SHP77 treated with DMSO at 0.1 percent for 48 hours (cell line): ENCODE data around the gene GP9.
"Not testable (repeated sequence)": the region's sequence is repeated elsewhere in the genome, so short reads cannot be mapped to it uniquely, and the experiment has no call there.

Experiments used
- DNase-seq: peaks from one replicate; lab custom pipeline; 2025; lab: John Stamatoyannopoulos, UW

GP9 gene

DNA sequence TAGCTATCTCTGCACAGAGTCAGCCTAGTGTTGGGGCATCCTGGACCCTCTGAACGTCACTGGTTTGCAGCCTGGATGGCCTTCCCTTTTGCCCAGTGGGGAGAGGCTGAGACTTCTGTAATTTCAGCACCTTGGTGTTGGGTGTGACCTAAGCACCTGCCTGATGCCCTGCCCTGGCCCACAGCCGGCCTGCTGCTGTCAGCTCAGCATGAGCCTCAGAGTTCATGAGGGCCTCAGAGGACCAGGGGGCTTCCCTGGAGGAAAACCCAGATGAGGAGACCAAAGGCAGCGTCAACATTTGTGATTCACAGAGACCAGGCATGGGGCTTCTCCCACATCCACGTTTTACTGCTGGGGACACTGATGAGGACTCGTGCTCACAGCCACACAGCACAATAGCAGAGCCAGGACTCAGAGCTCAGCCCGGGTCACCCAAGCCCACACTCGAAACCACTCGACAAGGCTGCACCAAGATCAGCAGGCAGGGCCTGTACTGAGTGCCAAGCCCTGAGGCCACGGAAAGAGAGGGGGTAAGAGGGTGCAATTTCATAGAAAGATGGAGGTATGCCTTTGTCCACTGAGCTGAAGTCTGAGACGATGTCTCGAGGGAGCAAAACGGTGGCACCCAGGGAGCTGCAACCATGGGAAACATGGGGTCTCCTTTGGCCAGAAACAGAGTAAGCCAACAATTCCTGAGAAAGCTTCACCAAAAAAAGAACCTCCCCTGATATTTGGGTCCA, 9.9 kb upstream of the GP9 start:
- no peak for DNase-seq

GRCh38 chr3:129051871-129052340, 8.7 kb upstream of the GP9 start:
- no peak for DNase-seq

DNA sequence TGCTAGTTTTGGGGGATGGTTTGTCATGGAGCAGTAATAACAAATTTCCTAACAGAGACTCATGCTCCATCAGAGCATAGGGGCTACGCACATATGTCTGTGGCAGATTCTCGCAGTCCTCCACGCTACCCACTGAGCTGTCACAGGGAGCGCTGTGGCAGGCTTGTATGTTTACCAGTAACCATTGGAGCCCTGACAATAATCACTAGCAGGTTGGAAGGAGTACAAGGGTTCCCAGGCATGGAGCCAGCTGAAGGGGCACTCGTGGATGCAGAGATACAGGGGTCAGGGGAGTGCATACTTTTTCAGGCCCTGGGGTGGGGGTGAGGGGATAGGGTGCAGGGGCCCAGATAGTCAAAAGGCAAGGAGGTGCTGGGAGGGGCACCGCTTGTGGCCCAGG, 7.9 kb upstream of the GP9 start:
- DNase-seq = peak; percentile 26

DNA sequence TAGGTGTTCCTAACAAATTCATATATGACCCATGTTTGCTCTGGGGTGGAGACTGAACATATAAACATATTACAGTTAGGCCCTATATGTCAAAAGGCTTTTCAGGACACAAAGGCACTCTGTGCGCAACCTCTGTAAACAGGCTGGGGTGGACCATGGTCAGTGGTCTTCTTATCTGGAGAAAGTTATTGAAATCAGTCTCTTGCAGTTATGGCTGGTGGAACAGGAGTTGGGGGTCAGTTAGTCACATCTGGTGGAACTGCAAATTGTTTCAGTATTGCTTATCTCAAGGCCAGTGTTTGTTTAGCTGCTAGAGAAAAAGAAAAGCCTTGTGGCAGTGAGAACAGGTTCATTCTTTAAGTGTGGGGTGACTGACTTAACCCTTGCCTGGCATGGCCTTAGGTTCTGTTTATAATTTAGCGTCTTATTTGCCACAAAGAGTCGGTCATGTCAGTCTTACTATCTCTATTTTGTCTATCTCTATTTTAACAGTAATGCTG, 5.9 kb upstream of the GP9 start:
- no peak for DNase-seq

GRCh38 chr3:129056451-129057173, 4.0 kb upstream of the GP9 start:
- DNase-seq = no peak

- DNase-seq = no peak
Measured at GRCh38 chr3:129057249-129057648, 3.3 kb upstream of the GP9 start.

DNA sequence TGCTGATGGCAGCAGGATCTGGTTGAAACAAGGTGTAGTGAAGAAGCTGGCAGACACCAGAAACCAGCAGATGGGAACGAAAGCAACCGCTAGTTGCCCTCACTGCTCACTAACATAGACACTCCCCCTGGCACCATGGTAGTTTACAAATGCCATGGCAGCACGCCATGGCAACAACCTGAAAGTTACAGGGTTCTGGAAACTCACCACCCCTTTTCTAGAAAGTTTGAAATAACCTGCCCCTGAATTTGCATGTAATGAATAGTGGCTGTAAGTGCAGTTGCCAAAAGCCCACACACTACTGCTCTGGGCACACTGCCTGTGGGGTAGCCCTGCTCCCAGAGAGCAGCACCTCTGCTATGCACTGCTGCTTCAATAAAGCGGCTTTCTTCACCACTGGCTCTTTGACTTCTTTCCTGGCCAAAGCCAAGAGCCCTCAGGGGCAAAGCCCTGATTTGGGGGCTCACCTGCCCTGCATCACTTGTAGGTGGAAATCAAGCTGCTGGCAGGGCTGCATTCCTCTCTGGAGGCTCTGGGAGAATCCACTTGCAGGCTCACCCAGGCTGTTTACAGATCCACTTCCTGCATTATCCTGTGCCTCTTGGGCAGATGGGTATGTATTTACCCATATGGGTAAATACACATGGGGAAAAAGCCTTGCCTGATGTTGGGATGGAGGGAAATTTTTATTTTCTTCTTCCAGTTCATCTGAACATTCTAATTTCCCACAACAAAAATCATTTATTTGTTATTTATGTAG, 2.0 kb upstream of the GP9 start:
- no peak for DNase-seq

GRCh38 chr3:129059311-129059958, 1.1 kb upstream of the GP9 start:
- no peak for DNase-seq

- no peak for DNase-seq
Measured at GRCh38 chr3:129061023-129061887, 676 bp downstream of the GP9 start.

DNA sequence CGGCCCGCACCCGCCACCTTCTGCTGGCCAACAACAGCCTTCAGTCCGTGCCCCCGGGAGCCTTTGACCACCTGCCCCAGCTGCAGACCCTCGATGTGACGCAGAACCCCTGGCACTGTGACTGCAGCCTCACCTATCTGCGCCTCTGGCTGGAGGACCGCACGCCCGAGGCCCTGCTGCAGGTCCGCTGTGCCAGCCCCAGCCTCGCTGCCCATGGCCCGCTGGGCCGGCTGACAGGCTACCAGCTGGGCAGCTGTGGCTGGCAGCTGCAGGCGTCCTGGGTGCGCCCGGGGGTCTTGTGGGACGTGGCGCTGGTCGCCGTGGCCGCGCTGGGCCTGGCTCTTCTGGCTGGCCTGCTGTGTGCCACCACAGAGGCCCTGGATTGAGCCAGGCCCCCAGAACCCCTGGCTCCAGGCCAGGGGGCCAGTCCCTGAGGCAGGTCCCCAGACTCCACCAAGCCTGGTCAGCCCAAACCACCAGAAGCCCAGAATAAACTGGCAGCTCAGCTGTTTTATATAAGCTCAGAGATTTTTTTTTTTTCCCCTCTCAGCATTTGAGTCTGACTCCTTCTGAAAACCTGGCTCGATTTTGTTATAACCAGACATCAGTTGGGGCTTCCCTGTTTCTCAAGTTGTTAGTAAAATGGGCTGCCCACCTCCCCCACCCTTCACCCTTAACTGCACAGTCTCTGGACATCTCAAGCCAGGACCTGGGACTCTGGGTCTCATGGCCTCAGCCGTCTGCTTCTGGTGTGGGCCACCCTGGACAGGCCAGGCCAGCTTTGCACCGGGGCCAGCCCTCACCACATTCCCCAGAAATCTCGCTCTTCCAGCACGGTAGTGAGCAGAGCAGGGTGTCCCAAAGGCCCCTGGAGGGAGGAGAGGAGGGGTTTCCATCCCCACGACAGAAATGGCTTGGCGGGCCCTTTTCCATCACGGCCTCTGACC, 1.6 kb downstream of the GP9 start:
- no peak for DNase-seq

GRCh38 chr3:129063091-129063640, 2.6 kb downstream of the GP9 start:
- DNase-seq = no peak

- DNase-seq = no peak
Measured at GRCh38 chr3:129063841-129064482, 3.4 kb downstream of the GP9 start.

GRCh38 chr3:129065016-129065719, 4.6 kb downstream of the GP9 start:
- no peak for DNase-seq

DNA sequence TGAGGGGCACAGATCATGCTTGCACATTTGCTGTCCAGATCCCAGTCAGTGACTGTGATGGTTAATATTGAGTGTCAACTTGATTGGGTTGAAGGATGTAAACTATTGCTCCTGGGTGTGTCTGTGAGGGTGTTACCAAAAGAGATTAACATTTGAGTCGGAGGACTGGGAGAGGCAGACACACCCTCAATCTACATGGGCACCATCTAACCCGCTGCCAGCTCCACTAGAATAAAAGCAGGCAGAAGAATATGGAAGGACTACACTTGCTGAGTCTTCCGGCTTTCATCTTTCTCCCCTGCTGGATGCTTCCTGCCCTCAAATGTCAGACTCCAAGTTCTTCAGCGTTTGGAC, 5.1 kb downstream of the GP9 start:
- DNase-seq = no peak

DNA sequence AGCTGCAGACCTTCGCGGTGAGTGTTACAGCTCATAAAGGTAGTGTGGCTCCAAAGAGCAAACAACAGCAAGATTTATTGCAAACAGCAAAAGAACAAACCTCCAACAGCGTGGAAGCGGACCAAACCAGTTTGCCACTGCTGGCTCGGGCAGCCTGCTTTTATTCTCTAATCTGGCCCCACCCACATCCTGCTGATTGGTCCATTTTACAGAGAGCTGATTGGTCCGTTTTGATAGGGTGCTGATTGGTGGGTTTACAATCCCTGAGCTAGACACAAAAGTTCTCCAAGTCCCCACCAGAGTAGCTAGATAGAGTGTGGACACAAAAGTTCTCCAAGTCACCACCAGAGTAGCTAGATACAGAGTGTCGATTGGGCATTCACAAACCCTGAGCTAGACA, 7.1 kb downstream of the GP9 start:
- not testable (repeated sequence) for DNase-seq

- DNase-seq = no peak
Measured at GRCh38 chr3:129068291-129068886, 7.8 kb downstream of the GP9 start.

DNA sequence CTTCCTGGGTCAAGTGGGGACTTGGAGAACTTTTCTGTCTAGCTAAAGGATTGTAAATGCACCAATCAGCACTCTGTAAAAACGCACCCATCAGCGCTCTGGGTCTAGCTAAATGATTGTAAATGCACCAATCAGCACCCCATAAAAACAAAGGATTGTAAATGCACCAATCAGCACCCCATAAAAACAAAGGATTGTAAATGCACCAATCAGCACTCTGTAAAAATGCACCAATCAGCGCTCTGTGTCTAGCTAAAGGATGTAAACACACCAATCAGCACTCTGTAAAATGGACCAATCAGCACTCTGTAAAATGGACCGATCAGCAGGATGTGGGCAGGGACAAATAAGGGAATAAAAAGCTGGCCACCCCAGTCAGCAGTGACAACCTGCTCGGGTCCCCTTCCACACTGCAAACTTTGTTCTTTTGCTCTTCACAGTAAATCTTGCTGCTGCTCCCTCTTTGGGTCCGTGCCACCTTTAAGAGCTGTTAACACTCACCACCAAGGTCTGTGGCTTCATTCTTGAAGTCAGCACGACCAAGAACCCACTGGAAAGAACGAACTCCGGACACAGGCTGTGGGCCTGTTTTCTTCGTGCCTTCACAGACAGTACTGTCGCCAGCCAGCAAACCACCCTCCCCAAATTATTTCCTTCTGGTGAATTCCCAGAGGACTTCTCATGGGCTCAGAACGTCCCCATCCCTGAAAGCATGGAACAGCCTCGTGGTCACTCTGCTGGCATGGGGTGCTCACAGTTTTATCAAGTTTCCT, 8.9 kb downstream of the GP9 start:
- DNase-seq = not testable (repeated sequence)
